ENCODE measurements around the gene EHMT2. TPM values are rescaled to one million over a fixed set of nuclear protein-coding genes. Genes with fewer than 3 reads are reported as not detected.

The EHMT2 gene
- polyA plus RNA-seq, 2 of the 4 experiments (the other 2 are of a cell fraction) = 15.4 to 32.3 TPM

DNA sequence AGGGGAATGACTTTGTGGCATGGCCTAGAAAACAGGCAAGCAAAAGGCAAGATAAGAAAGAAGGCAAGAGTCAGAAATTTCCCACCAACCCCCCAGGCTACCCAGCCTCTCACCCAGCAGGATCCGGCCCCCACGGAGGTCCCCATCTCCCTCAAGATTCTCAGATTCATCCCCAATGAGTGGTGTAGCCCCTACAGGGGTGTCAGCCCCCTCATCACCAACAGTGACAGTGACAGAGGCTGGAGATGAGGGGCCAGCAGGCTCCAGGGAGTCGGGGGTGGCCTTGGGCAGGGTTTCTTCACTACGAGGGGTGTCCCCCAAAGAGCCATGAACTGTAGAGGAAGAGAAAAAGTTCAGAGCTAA is 1.0 kb downstream of the EHMT2 start:
- no peaks in the 10 kb centered on the region for H3K9me3 ChIP-seq
- ChIA-PET CTCF (no interaction called here), POLR2A (interaction anchor here (0.6 kb wide), 1 partner anchor 13 kb away, joined by 3 read pairs; no protein-coding TSS in a partner anchor)
- H3K27ac ChIP-seq = peak overlapping the region; percentile 89 to 96
- peak overlapping the region; percentile 97 for H3K4me3 ChIP-seq
- 57% methylated on average over 4 of the region's 4 CpGs for WGBS (ENCODE audit: missing lambda C conversion rate)
- TF ChIP-seq HOXB5 (CRISPR knock-in tag; IDR thresholded peaks at IDR 0.05) (no peak), RARB (CRISPR knock-in tag; IDR thresholded peaks at IDR 0.05) (no peak), RNF2 (IDR thresholded peaks at IDR 0.05; ENCODE audit: borderline replicate concordance, low read depth) (no peak), HES2 (IDR thresholded peaks at IDR 0.05) (no peak)
- ATAC-seq (no peak), FAIRE-seq (no peak), DNase-seq (ENCODE audit: low read depth in 1 of 2, low spot score in 1 of 2) (no peak)
- H3K4me2 ChIP-seq = peak overlapping the region; percentile 91
- peaks cover 19% of the 10 kb centered on the region for H3K4me1 ChIP-seq

- Histone ChIP-seq H3K4me1 (peaks cover 7% of the 10 kb centered on the region; the same call in 2 of the 3 replicates), H3K4me2 (no peak overlapping the region), H3K4me3 (no peak overlapping the region), H3K27ac (no peak overlapping the region), H3K9me3 (no peaks in the 10 kb centered on the region)
- 77% methylated on average over 6 of the region's 6 CpGs for WGBS (ENCODE audit: missing lambda C conversion rate)
- ATAC-seq (no peak), DNase-seq (ENCODE audit: low read depth in 1 of 2, low spot score in 1 of 2) (no peak), FAIRE-seq (no peak)
- TF ChIP-seq REST (IDR thresholded peaks at IDR 0.05) (no peak), RARB (CRISPR knock-in tag; IDR thresholded peaks at IDR 0.05) (no peak), ZFP36 (IDR thresholded peaks at IDR 0.05; ENCODE audit: borderline replicate concordance, partially characterized antibody) (no peak), MYC (IDR thresholded peaks at IDR 0.05; ENCODE audit: borderline replicate concordance, low read length) (no peak), NFE2L2 (conservative IDR thresholded peaks at IDR 0.05; ENCODE audit: low read length) (no peak), EP300 (IDR thresholded peaks at IDR 0.05) (no peak), FOSB (CRISPR knock-in tag; IDR thresholded peaks at IDR 0.05) (no peak), HEYL (CRISPR knock-in tag; IDR thresholded peaks at IDR 0.05) (no peak), EHF (CRISPR knock-in tag; IDR thresholded peaks at IDR 0.05) (no peak), JUNB (IDR thresholded peaks at IDR 0.05) (no peak), RFX5 (IDR thresholded peaks at IDR 0.05) (no peak), CBX2 (IDR thresholded peaks at IDR 0.05; ENCODE audit: borderline replicate concordance, low read depth) (no peak)
- TF ChIP-seq, protein P1, sequence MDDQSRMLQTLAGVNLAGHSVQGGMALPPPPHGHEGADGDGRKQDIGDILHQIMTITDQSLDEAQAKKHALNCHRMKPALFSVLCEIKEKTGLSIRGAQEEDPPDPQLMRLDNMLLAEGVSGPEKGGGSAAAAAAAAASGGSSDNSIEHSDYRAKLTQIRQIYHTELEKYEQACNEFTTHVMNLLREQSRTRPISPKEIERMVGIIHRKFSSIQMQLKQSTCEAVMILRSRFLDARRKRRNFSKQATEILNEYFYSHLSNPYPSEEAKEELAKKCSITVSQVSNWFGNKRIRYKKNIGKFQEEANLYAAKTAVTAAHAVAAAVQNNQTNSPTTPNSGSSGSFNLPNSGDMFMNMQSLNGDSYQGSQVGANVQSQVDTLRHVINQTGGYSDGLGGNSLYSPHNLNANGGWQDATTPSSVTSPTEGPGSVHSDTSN (IDR thresholded peaks at IDR 0.05) = no peak
- TF ChIP-seq, protein P2, sequence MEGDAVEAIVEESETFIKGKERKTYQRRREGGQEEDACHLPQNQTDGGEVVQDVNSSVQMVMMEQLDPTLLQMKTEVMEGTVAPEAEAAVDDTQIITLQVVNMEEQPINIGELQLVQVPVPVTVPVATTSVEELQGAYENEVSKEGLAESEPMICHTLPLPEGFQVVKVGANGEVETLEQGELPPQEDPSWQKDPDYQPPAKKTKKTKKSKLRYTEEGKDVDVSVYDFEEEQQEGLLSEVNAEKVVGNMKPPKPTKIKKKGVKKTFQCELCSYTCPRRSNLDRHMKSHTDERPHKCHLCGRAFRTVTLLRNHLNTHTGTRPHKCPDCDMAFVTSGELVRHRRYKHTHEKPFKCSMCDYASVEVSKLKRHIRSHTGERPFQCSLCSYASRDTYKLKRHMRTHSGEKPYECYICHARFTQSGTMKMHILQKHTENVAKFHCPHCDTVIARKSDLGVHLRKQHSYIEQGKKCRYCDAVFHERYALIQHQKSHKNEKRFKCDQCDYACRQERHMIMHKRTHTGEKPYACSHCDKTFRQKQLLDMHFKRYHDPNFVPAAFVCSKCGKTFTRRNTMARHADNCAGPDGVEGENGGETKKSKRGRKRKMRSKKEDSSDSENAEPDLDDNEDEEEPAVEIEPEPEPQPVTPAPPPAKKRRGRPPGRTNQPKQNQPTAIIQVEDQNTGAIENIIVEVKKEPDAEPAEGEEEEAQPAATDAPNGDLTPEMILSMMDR (IDR thresholded peaks at IDR 0.05) = no peak
- CTCF ChIA-PET = interaction anchor here (1.6 kb wide), 1 partner anchor 58 kb away, joined by 5 read pairs; no protein-coding TSS in a partner anchor
- POLR2A ChIA-PET = no interaction called here
Observed at GRCh38 chr6:31892821-31893220, 4.7 kb downstream of the EHMT2 start.

Data from A549 (cell line).